HG03066 (cell line): Measurements from ENCODE around the gene CHCHD3.

Source experiments
- ATAC-seq: cut with Tn5 transposase; IDR thresholded peaks from one replicate; pipeline ENCODE4 v1.9.1; 2021; ENCODE audit warnings: low read depth; ENCODE audit not compliant: unreplicated experiment

The CHCHD3 gene

DNA sequence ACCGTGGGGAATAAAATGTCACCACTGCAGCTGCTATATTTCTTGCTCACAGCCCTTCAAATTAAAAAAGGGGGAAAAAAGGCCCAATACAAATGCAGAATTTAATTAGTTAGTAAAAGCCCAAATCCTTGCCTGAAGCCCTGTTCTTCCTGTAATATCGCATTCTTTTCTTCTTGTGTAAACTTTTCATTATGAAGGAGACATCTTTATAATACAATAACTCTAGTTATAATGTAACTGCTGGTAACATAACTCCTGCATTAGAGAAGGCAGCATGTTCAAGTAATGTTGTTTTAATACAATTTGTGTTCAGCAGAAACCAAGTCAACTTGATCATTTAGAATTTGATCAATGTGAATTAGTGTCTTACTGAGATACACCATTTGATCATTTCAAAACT lies 250.9 kb downstream of the CHCHD3 start:
- no peak for ATAC-seq

DNA sequence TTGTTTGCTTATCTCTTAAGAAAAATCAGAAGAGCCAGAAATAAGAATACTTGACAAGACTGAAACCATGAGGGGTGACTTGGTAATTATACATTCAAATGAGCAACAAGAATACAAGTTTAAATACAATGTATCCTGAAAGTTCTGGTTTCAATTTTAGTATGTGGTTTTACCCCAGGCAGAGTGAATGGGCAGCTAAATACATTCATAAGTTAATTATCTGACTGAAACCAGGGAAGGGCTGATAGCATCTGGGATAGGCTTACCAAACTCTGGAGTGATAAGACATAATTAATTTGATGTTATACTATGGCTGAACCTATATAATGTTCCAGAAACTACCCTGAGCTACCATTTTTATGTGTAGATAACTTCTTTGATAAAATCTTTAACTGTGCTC lies 253.4 kb downstream of the CHCHD3 start:
- ATAC-seq, result no peak

- no peak for ATAC-seq
Measured at GRCh38 chr7:132825932-132826835, 255.7 kb downstream of the CHCHD3 start.

DNA sequence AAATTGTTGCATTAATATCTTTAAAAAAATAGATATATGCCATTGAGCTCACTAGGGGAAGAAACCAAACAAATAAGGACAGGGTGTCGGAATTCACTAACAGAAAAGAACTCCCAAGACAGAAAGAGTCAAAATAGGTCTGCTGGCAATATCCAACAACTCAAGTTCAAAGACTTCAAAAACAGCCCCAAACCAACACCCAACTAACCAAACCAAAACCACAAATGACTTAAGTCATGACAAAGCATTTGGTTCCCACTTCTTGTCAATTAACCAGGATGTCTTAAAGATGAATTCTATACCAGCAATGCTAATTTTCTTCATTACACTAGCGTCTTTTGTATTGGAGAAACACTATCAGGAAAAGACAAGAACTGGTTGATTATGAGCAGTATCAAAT lies 256.7 kb downstream of the CHCHD3 start:
- no peak for ATAC-seq

DNA sequence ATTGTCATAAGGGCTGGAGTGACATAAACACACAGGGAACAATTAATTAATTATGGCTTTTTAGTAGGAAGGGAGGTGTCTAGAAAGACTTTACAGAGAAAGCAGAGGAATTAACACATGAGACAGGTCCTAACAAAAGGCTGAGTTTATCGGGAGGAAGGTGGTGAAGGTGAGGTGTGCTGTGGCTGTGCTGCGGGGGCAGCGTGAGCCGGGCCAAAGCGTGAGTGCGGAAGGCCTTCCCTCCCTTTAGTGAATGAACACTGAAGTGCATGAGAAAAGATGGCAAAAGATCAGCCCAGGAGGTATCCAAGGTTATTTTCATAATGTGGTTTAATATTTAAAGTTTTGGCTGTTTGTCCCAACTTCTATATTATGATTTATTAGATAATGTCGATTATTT lies 262.2 kb downstream of the CHCHD3 start:
- ATAC-seq, result no peak

GRCh38 chr7:132817949-132818348 lies 263.9 kb downstream of the CHCHD3 start:
- ATAC-seq, result no peak

GRCh38 chr7:132815696-132816311 lies 266.1 kb downstream of the CHCHD3 start:
- no peak for ATAC-seq

DNA sequence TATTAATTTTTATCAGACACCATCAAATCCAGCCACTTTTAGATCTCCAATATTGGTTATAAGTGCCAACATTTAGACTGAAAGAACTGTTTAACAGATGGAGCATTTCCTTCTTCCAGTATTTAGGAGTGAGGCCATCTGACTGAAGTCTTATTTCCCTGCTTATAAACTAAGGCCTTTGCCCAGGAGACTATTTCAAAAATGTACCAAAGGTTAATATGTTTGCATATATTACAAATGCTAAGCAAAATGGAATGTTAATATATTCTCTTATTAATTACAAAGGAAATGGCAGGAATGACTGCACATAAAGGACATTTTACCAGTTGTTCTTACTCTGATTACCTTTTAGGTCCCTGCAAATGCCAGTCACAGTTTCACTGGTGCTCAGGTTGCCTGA lies 266.8 kb downstream of the CHCHD3 start:
- ATAC-seq, result no peak

DNA sequence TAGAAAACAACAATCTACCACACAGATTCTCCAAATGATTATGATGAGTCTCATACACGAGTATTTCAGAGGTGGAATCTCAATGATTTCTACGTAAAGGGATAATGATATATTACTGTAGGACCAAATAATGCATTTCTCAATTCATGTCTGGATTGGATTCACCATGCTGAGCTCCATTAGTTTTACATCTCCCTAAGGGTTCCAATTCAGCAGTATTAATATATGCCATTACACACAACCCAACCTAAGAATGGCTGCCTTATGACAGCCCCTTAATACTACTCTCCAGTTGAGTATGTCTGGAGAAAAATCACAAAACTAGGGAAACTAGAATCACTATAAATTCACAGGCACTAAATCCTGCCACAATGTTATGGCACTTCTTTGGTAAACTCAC lies 271.3 kb downstream of the CHCHD3 start:
- ATAC-seq, result no peak

DNA sequence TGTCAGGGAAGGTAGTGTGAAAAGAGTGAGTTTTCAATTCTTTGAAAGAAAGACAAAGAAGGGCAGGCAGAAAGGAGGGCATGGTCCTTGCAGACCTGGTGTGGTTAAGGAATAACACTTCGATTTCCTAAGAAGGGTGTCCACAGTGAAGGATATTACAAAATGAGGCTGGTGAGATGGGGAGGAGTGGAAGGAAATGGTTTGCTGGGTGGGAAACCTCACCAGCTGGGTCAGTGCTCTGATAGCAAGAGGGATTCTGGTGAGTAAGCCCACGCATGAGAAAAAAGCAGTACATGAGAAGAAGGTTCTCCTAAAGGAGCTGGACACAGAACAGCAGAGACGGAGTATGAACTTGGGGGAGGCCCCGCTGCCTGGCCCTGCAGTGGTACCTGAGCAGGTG lies 275.1 kb downstream of the CHCHD3 start:
- no peak for ATAC-seq

- ATAC-seq, result no peak
Measured at GRCh38 chr7:132805766-132806165, 276.1 kb downstream of the CHCHD3 start.

GRCh38 chr7:132804849-132805485 lies 276.9 kb downstream of the CHCHD3 start:
- no peak for ATAC-seq

DNA sequence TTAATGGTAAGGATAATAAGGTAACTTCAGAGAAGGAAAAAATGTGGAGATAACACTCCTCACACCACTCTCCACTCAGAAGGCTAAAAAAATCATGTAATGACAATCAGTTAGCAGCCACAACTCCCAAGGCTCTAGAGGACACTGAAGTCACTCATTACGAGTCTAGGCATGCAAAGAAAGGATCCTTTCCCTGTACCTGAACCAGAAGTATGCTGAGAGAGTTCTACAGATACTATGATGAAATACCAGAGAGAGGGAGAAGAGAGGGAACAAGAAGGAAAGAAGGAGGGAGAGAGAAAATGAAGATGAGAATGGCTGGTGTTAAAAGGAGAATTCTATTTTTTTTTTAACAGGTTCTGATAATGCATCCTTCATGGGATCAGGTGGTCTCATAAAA lies 281.4 kb downstream of the CHCHD3 start:
- ATAC-seq, result no peak

DNA sequence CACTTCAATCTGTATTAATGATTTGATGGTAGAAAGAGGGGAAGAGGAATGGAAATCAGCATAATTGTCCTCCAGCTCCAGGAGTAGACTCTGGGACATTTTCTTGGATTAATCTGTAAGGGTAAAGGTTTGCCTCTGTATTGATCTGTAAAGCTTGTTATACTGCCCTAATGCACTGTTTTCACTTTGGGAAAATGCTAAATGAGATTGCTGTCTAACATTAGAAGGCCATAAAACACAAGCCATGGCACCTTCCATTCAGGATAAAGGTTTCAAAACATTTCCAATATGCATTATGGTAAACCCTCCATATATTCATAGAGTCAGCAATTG lies 282.8 kb downstream of the CHCHD3 start:
- no peak for ATAC-seq

DNA sequence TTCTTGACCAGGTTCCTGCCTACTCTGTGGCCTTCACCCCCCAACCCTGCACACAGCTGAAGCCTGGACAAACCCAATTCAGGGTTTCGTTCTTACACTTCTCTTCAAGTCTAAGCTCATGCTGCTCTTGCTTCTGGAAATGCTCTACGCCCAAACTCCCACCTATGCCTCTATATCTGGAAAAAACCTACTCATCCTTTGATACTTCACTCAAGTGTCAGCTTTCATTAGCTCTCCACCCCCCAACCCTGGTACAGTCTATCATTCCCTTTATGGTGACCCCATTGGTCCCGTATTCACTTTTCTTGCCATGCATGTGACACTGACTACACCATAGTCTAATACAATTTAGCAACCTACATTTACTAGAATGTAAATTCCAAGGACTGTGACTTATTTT lies 284.7 kb downstream of the CHCHD3 start:
- ATAC-seq, result no peak

GRCh38 chr7:132793474-132793873 lies 288.4 kb downstream of the CHCHD3 start:
- no peak for ATAC-seq

DNA sequence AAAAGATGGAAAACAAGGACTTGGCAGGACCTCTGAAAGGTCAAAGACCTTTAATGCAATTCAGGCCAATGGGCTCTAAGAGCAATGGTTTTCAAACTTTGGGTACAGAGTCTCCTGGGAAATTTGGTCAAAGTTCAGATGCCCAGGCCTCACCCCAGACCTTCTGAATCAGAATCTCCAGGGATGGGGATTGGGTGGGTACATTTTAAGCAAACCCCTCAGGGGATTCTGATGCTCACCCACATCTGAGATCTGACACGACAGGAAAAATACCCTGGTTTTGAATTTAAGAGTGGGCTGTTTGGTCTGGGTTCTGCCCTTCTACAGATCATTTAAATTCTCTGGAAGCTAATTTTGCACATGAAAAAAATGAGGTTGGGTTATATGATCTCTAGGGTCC lies 290.9 kb downstream of the CHCHD3 start:
- no peak for ATAC-seq

DNA sequence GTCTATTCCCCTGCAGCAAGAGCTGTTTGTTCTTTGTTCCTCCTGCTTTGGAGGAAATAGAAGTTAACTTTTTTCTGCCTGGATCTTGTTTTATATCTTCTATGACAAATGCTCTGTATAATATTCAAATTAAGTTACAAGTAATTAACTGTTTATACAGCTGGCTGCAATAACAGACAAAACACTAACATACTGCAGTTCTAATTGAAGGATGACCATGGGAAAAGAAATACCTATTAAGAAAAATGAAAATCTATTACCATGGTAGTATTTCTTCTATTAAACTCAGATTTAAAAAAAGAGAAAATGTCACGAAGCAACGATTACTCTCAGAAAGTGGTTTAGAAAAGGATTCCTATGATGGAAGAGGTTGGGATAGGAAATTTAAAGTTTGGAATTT lies 291.8 kb downstream of the CHCHD3 start:
- no peak for ATAC-seq

DNA sequence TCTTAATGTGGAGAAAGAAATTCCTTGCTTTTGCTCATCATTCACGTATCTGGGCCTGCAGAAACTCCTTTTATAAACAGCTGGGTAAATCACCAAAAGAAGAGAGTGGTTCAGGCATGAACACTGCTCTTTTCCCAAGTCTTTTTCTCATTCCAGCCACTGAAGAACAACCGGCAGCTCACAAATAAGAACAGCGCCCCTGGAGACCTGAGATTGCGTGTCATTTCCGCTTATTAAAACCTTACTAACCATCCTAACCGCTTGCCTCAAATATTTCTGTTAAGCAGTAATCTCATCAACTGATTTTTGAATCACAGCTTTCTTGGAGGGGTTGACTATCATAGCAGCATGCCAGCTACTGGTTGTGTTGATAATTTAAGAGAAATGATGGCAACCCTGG lies 292.6 kb downstream of the CHCHD3 start:
- ATAC-seq, result no peak

GRCh38 chr7:132785870-132786269 lies 296.0 kb downstream of the CHCHD3 start:
- ATAC-seq, result no peak

- no peak for ATAC-seq
Measured at GRCh38 chr7:132784406-132784805, 297.5 kb downstream of the CHCHD3 start.

GRCh38 chr7:132783824-132784223 lies 298.1 kb downstream of the CHCHD3 start:
- no peak for ATAC-seq
